ENCODE measurements around the gene EYA4. TPM values are rescaled to one million over a fixed set of nuclear protein-coding genes. Genes with fewer than 3 reads are reported as not detected.

EYA4 gene
- polyA plus RNA-seq, 1 of the 3 experiments (the other 2 are of a cell fraction): 0.08 TPM

- WGBS (ENCODE audit: low lambda C conversion rate): 30% methylated on average over 3 of the region's 3 CpGs
- H3K79me2 ChIP-seq (ENCODE audit: insufficient read depth): no peaks in the 10 kb centered on the region
- H3K9ac ChIP-seq: no peak overlapping the region
- TF ChIP-seq TAF1 (IDR thresholded peaks at IDR 0.05; ENCODE audit: borderline replicate concordance, low read depth, low read length) (no peak), EP300 (IDR thresholded peaks at IDR 0.05; ENCODE audit: borderline replicate concordance in 1 of 2, low read depth in 1 of 2, low read length in 1 of 2) (no peak), IRF3 (IDR thresholded peaks at IDR 0.05; ENCODE audit: low read depth, low read length) (no peak)
- H2AFZ ChIP-seq (ENCODE audit: low read depth): no peak overlapping the region
- H3K4me2 ChIP-seq: no peak overlapping the region
- no peak overlapping the region for H3K4me3 ChIP-seq (ENCODE audit: low read depth in 2 of 2, low read length in 1 of 2)
- no peak overlapping the region for H3K27ac ChIP-seq (ENCODE audit: low read depth in 2 of 2, low read length in 1 of 2)
- H3K9me3 ChIP-seq: no peaks in the 10 kb centered on the region
- no peaks in the 10 kb centered on the region for H3K36me3 ChIP-seq (replicated peaks in 1 of 2; ENCODE audit: control insufficient read depth in 1 of 2, insufficient read depth in 2 of 2, low read length in 1 of 2)
- H4K20me1 ChIP-seq (ENCODE audit: insufficient read depth): no peaks in the 10 kb centered on the region
- no peaks in the 10 kb centered on the region; a peak in 2 of 4 replicates for H3K4me1 ChIP-seq (ENCODE audit: control insufficient read depth in 1 of 2, insufficient read depth in 2 of 2, low read depth in 1 of 2, low read length in 1 of 2)
- no peaks in the 10 kb centered on the region for H3F3A ChIP-seq (replicated peaks; ENCODE audit: insufficient read depth)
- POLR2A ChIA-PET: no interaction called here
- no peak for DNase-seq
- no peaks in the 10 kb centered on the region for H3K9me2 ChIP-seq
- CTCF ChIA-PET: interaction anchor here (0.7 to 1.4 kb wide), 2 partner anchors 319 to 674 kb away, joined by 3 to 4 read pairs; no protein-coding TSS in a partner anchor
- H3K27me3 ChIP-seq (ENCODE audit: insufficient read depth): no peaks in the 10 kb centered on the region
Measured at GRCh38 chr6:133504761-133505160, 263.6 kb downstream of the EYA4 start.

GRCh38 chr6:133505681-133506080 lies 264.5 kb downstream of the EYA4 start:
- no peaks in the 10 kb centered on the region for H3K9me3 ChIP-seq
- no peaks in the 10 kb centered on the region for H3F3A ChIP-seq (replicated peaks; ENCODE audit: insufficient read depth)
- H4K20me1 ChIP-seq (ENCODE audit: insufficient read depth): no peaks in the 10 kb centered on the region
- 64% methylated on average over 3 of the region's 3 CpGs for WGBS (ENCODE audit: low lambda C conversion rate)
- H3K36me3 ChIP-seq (replicated peaks in 1 of 2; ENCODE audit: control insufficient read depth in 1 of 2, insufficient read depth in 2 of 2, low read length in 1 of 2): no peaks in the 10 kb centered on the region
- no peaks in the 10 kb centered on the region for H3K27me3 ChIP-seq (ENCODE audit: insufficient read depth)
- H3K4me2 ChIP-seq: no peak overlapping the region
- no peaks in the 10 kb centered on the region for H3K9me2 ChIP-seq
- H3K27ac ChIP-seq (ENCODE audit: low read depth in 2 of 2, low read length in 1 of 2): no peak overlapping the region
- no peak for DNase-seq
- no peaks in the 10 kb centered on the region for H3K79me2 ChIP-seq (ENCODE audit: insufficient read depth)
- no peak overlapping the region for H2AFZ ChIP-seq (ENCODE audit: low read depth)
- H3K4me3 ChIP-seq (ENCODE audit: low read depth in 2 of 2, low read length in 1 of 2): no peak overlapping the region
- CTCF ChIA-PET: no interaction called here
- POLR2A ChIA-PET: no interaction called here
- no peak overlapping the region for H3K9ac ChIP-seq
- H3K4me1 ChIP-seq (ENCODE audit: control insufficient read depth in 1 of 2, insufficient read depth in 2 of 2, low read depth in 1 of 2, low read length in 1 of 2): no peaks in the 10 kb centered on the region; a peak in 2 of 4 replicates
- no peak for TF ChIP-seq EP300 (IDR thresholded peaks at IDR 0.05; ENCODE audit: borderline replicate concordance in 1 of 2, low read depth in 1 of 2, low read length in 1 of 2)
- no peak for TF ChIP-seq PBX3 (IDR thresholded peaks at IDR 0.05)
- TF ChIP-seq TAF1 (IDR thresholded peaks at IDR 0.05; ENCODE audit: borderline replicate concordance, low read depth, low read length): no peak
- TF ChIP-seq FOSL2 (IDR thresholded peaks at IDR 0.05; ENCODE audit: borderline replicate concordance, low read depth): no peak
- TF ChIP-seq FOXJ3 (CRISPR knock-in tag; IDR thresholded peaks at IDR 0.05): no peak
- no peak for TF ChIP-seq USF2 (IDR thresholded peaks at IDR 0.05; ENCODE audit: borderline replicate concordance, low read depth, low read length)
- TF ChIP-seq POLR2AphosphoS5 (IDR thresholded peaks at IDR 0.05; ENCODE audit: low read depth, low read length): no peak
- TF ChIP-seq USF1 (IDR thresholded peaks at IDR 0.05; ENCODE audit: borderline replicate concordance, low read depth): no peak
- TF ChIP-seq JUND (IDR thresholded peaks at IDR 0.05): no peak
- TF ChIP-seq YY1 (IDR thresholded peaks at IDR 0.05; ENCODE audit: low read depth): no peak
- no peak for TF ChIP-seq EZH2phosphoT487 (IDR thresholded peaks at IDR 0.05; ENCODE audit: borderline replicate concordance, low read depth)
- TF ChIP-seq TCF12 (IDR thresholded peaks at IDR 0.05): no peak
